Measurements from ENCODE around the gene STARD3. TPM values are rescaled to one million over a fixed set of nuclear protein-coding genes. Genes with fewer than 3 reads are reported as not detected.

The STARD3 gene
- total and polyA plus RNA-seq, 4 donors: 34.7 to 72.4 (median 46.9) TPM

DNA sequence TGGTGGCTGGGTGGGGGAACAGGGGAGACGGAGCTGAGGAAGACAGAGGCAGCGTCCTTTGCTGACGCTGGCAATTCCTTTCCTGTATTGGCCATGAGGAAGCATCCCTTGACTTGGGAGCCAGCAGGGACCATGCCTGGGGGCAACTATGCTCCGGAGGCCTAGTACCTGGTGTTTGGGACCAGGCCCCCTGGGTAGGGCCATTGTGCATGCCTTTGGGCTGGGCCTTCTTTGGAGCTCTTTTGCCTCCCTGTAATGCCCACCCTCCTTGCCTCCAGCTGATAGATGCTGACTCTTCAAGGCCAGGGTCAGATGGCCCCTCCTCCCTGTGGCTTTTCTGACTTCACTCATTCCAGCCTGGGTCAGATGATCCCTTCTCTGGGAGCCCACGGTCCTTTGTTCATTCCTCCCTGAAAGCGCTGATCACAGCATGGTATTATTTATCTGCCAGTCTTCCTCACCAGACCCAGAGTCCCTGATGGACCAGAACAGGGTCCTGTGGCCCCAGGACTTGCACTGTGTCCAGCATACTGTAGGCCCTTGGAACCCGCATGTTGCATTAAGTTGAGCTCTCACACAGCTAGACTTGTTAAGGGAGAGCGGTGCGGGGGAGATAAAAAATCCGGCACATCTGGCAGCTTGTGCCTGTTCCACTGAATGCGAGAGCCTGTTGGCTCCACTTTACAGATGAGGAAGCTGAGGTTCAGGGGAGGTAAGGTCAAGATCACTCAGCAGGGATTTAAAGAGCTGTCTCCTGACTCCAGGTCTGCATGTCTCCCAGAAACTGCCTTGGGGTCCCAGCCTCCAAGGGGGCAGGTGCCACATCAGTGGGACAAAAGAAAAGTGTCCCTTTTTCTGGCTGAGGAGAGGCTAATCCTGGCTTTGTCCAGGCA, 2.9 kb downstream of the STARD3 start:
- DNase-seq: no peak
- H3K9me3 ChIP-seq (ENCODE audit: control insufficient read depth, low read length): no peaks in the 10 kb centered on the region
- intact Hi-C loops (cut with DNase I): loop anchor here (5.0 kb wide), 4 partner anchors 32 to 112 kb away; partner anchors contain the start of gene MIEN1 (in 1 of the 2)
- no peak overlapping the region for H3K4me3 ChIP-seq (ENCODE audit: low read length in 2 of 2)
- WGBS, 2 donors: 85% methylated on average over 11 of the region's 11 CpGs
- no peaks in the 10 kb centered on the region for H3K36me3 ChIP-seq (ENCODE audit: control insufficient read depth in 1 of 2, insufficient read depth in 2 of 2, low read length in 1 of 2)
- no peaks in the 10 kb centered on the region for H3K27me3 ChIP-seq (ENCODE audit: control insufficient read depth in 1 of 2, insufficient read depth in 2 of 2, low read length in 1 of 2)
- H3K4me1 ChIP-seq (ENCODE audit: control insufficient read depth in 1 of 2, insufficient read depth in 2 of 2, low read length in 2 of 2): no peaks in the 10 kb centered on the region
- no peak for ATAC-seq (ENCODE audit: low FRiP score)
- H3K27ac ChIP-seq (ENCODE audit: low read depth in 1 of 2, low read length in 2 of 2): no peak overlapping the region

GRCh38 chr17:39640591-39641031, 3.7 kb downstream of the STARD3 start:
- no peaks in the 10 kb centered on the region for H3K36me3 ChIP-seq (ENCODE audit: control insufficient read depth in 1 of 2, insufficient read depth in 2 of 2, low read length in 1 of 2)
- WGBS, 2 donors: 55 to 58% methylated on average over 4 of the region's 4 CpGs
- H3K9me3 ChIP-seq (ENCODE audit: control insufficient read depth, low read length): no peaks in the 10 kb centered on the region
- no peak for DNase-seq
- intact Hi-C loops (cut with DNase I): no loop called here
- no peak overlapping the region for H3K27ac ChIP-seq (ENCODE audit: low read depth in 1 of 2, low read length in 2 of 2)
- no peaks in the 10 kb centered on the region for H3K4me1 ChIP-seq (ENCODE audit: control insufficient read depth in 1 of 2, insufficient read depth in 2 of 2, low read length in 2 of 2)
- H3K27me3 ChIP-seq (ENCODE audit: control insufficient read depth in 1 of 2, insufficient read depth in 2 of 2, low read length in 1 of 2): no peaks in the 10 kb centered on the region
- H3K4me3 ChIP-seq (ENCODE audit: low read length in 2 of 2): no peak overlapping the region
- no peak for ATAC-seq (ENCODE audit: low FRiP score)

- ATAC-seq (ENCODE audit: low FRiP score) (no peak), DNase-seq (no peak)
- H3K4me1 ChIP-seq (ENCODE audit: control insufficient read depth in 1 of 2, insufficient read depth in 2 of 2, low read length in 2 of 2): no peaks in the 10 kb centered on the region
- no peaks in the 10 kb centered on the region for H3K9me3 ChIP-seq (ENCODE audit: control insufficient read depth, low read length)
- WGBS, 2 donors: 94 to 95% methylated on average over 4 of the region's 4 CpGs
- no peaks in the 10 kb centered on the region for H3K36me3 ChIP-seq (ENCODE audit: control insufficient read depth in 1 of 2, insufficient read depth in 2 of 2, low read length in 1 of 2)
- H3K27ac ChIP-seq (ENCODE audit: low read depth in 1 of 2, low read length in 2 of 2): no peak overlapping the region
- no peak overlapping the region for H3K4me3 ChIP-seq (ENCODE audit: low read length in 2 of 2)
- H3K27me3 ChIP-seq (ENCODE audit: control insufficient read depth in 1 of 2, insufficient read depth in 2 of 2, low read length in 1 of 2): no peaks in the 10 kb centered on the region
- intact Hi-C loops (cut with DNase I): no loop called here
Measured at GRCh38 chr17:39641097-39641496, 4.2 kb downstream of the STARD3 start.

DNA sequence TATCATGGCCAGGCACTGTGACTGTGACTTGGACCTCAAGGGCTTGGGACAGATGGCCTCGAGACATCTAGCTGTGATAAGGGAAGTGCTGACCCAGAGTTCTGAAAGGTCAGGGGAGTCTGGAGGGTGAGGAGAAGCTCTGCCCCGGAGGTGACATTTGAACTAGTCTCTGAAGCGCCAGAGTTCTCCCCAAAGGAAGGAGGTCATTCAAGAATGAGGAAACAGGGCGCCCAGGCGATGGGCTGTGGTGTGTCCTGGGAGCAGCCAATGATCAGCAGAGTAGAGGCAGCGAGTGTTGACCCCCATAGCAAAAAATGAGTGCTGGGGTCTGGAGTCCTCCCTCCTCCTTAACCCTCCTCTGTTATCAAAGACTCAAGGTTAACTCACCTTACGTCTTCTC, 4.9 kb downstream of the STARD3 start:
- no peaks in the 10 kb centered on the region for H3K4me1 ChIP-seq (ENCODE audit: control insufficient read depth in 1 of 2, insufficient read depth in 2 of 2, low read length in 2 of 2)
- H3K9me3 ChIP-seq (ENCODE audit: control insufficient read depth, low read length): no peaks in the 10 kb centered on the region
- intact Hi-C loops (cut with DNase I): no loop called here
- H3K36me3 ChIP-seq (ENCODE audit: control insufficient read depth in 1 of 2, insufficient read depth in 2 of 2, low read length in 1 of 2): no peaks in the 10 kb centered on the region
- H3K27me3 ChIP-seq (ENCODE audit: control insufficient read depth in 1 of 2, insufficient read depth in 2 of 2, low read length in 1 of 2): no peaks in the 10 kb centered on the region
- no peak for DNase-seq
- no peak for ATAC-seq (ENCODE audit: low FRiP score)
- 86% methylated on average over 7 of the region's 7 CpGs for WGBS, 2 donors
- H3K27ac ChIP-seq (ENCODE audit: low read depth in 1 of 2, low read length in 2 of 2): no peak overlapping the region
- H3K4me3 ChIP-seq (ENCODE audit: low read length in 2 of 2): no peak overlapping the region

- Histone ChIP-seq H3K36me3 (ENCODE audit: control insufficient read depth in 1 of 2, insufficient read depth in 2 of 2, low read length in 1 of 2) (no peaks in the 10 kb centered on the region), H3K4me1 (ENCODE audit: control insufficient read depth in 1 of 2, insufficient read depth in 2 of 2, low read length in 2 of 2) (no peaks in the 10 kb centered on the region), H3K27ac (ENCODE audit: low read depth in 1 of 2, low read length in 2 of 2) (no peak overlapping the region), H3K9me3 (ENCODE audit: control insufficient read depth, low read length) (no peaks in the 10 kb centered on the region), H3K4me3 (ENCODE audit: low read length in 2 of 2) (no peak overlapping the region), H3K27me3 (ENCODE audit: control insufficient read depth in 1 of 2, insufficient read depth in 2 of 2, low read length in 1 of 2) (no peaks in the 10 kb centered on the region)
- WGBS, 2 donors: 81 to 86% methylated on average over 9 of the region's 9 CpGs
- ATAC-seq (ENCODE audit: low FRiP score): no peak
- no peak for DNase-seq
- intact Hi-C loops (cut with DNase I): no loop called here
Measured at GRCh38 chr17:39642291-39643074, 5.5 kb downstream of the STARD3 start.

GRCh38 chr17:39643271-39643670, 6.3 kb downstream of the STARD3 start:
- intact Hi-C loops (cut with DNase I): no loop called here
- Histone ChIP-seq H3K9me3 (ENCODE audit: control insufficient read depth, low read length) (no peaks in the 10 kb centered on the region), H3K4me3 (ENCODE audit: low read length in 2 of 2) (no peak overlapping the region), H3K36me3 (ENCODE audit: control insufficient read depth in 1 of 2, insufficient read depth in 2 of 2, low read length in 1 of 2) (no peaks in the 10 kb centered on the region), H3K4me1 (ENCODE audit: control insufficient read depth in 1 of 2, insufficient read depth in 2 of 2, low read length in 2 of 2) (no peaks in the 10 kb centered on the region), H3K27me3 (ENCODE audit: control insufficient read depth in 1 of 2, insufficient read depth in 2 of 2, low read length in 1 of 2) (no peaks in the 10 kb centered on the region), H3K27ac (ENCODE audit: low read depth in 1 of 2, low read length in 2 of 2) (no peak overlapping the region)
- WGBS, 2 donors: 71 to 72% methylated on average over 4 of the region's 4 CpGs
- DNase-seq (no peak), ATAC-seq (ENCODE audit: low FRiP score) (no peak)

DNA sequence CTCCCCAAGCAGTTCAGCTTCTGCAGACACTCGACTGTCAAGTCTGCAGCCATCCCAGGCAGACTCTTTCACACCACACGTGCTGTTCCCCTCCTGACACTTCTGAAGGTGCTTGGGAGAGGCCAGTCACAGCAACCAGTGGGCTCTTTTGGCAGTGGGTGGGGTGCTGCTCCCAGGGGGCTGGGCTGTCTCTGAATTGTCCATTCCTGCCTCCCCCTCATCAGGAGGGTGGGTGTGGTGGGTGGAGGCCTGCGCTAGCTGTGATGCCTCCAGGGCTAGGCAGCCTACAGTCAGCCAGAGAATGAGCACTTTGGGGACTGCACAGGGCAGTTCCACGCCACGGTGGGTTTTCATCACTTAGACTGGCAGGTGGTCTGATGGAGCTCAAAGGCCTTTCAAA, 10.3 kb downstream of the STARD3 start:
- H3K4me1 ChIP-seq (ENCODE audit: control insufficient read depth in 1 of 2, insufficient read depth in 2 of 2, low read length in 2 of 2): no peaks in the 10 kb centered on the region
- H3K27me3 ChIP-seq (ENCODE audit: control insufficient read depth in 1 of 2, insufficient read depth in 2 of 2, low read length in 1 of 2): no peaks in the 10 kb centered on the region
- no peak overlapping the region for H3K4me3 ChIP-seq (ENCODE audit: low read length in 2 of 2)
- no peak for DNase-seq
- H3K9me3 ChIP-seq (ENCODE audit: control insufficient read depth, low read length): no peaks in the 10 kb centered on the region
- H3K27ac ChIP-seq (ENCODE audit: low read depth in 1 of 2, low read length in 2 of 2): no peak overlapping the region
- 85 to 86% methylated on average over 5 of the region's 5 CpGs for WGBS, 2 donors
- no peak for ATAC-seq (ENCODE audit: low FRiP score)
- intact Hi-C loops (cut with DNase I): no loop called here
- H3K36me3 ChIP-seq (ENCODE audit: control insufficient read depth in 1 of 2, insufficient read depth in 2 of 2, low read length in 1 of 2): no peaks in the 10 kb centered on the region

DNA sequence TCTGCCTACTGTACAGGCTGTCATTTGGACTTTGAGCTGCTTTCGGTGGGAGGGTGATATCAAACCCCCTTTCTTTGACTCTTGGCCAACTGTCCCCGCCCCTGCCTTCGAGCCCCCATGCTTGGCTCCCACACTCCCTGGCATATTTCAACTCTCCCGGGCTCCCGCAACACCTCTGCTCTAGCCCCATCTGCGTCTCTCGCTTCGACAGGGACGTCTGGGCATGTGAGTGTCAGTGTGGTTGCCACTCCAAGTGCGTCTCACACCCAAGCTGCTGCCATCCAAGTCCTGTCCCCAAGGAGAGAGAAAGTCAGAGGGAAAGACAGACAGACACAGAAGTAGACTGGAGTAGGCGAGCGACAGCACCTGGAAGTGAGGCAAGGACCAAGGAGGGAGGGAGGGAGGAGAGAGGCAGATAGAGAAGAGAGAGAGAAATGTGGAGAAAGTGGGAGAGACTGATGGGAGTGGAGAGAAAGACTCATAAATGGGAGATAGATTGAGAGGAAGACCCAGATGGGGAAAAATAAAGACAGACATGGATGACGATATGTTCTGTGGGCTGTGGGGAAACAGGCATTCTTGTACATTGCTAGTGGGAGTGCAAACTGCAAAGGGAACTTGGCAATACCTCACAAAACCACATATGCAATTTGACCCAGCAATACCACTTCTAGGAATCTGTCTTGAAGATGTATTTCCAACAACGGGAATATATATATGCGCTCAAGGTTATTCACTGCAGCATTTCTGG, 11.8 kb downstream of the STARD3 start:
- Histone ChIP-seq H3K4me1 (ENCODE audit: control insufficient read depth in 1 of 2, insufficient read depth in 2 of 2, low read length in 2 of 2) (no peaks in the 10 kb centered on the region), H3K9me3 (ENCODE audit: control insufficient read depth, low read length) (no peaks in the 10 kb centered on the region), H3K27me3 (ENCODE audit: control insufficient read depth in 1 of 2, insufficient read depth in 2 of 2, low read length in 1 of 2) (no peaks in the 10 kb centered on the region), H3K4me3 (ENCODE audit: low read length in 2 of 2) (no peak overlapping the region), H3K27ac (ENCODE audit: low read depth in 1 of 2, low read length in 2 of 2) (no peak overlapping the region), H3K36me3 (ENCODE audit: control insufficient read depth in 1 of 2, insufficient read depth in 2 of 2, low read length in 1 of 2) (no peaks in the 10 kb centered on the region)
- 76 to 81% methylated on average over 15 of the region's 15 CpGs for WGBS, 2 donors
- intact Hi-C loops (cut with DNase I): no loop called here
- ATAC-seq (ENCODE audit: low FRiP score) (no peak), DNase-seq (no peak)
